Measurements from ENCODE around the gene PUS3. TPM values are rescaled to one million over a fixed set of nuclear protein-coding genes. Genes with fewer than 3 reads are reported as not detected.

Gene PUS3
- total RNA-seq, 3 donors from 2014 or later (not counting 1 experiment from before 2014, with no cell fraction given) = 3.6 to 6.7 (median 3.6) TPM

DNA sequence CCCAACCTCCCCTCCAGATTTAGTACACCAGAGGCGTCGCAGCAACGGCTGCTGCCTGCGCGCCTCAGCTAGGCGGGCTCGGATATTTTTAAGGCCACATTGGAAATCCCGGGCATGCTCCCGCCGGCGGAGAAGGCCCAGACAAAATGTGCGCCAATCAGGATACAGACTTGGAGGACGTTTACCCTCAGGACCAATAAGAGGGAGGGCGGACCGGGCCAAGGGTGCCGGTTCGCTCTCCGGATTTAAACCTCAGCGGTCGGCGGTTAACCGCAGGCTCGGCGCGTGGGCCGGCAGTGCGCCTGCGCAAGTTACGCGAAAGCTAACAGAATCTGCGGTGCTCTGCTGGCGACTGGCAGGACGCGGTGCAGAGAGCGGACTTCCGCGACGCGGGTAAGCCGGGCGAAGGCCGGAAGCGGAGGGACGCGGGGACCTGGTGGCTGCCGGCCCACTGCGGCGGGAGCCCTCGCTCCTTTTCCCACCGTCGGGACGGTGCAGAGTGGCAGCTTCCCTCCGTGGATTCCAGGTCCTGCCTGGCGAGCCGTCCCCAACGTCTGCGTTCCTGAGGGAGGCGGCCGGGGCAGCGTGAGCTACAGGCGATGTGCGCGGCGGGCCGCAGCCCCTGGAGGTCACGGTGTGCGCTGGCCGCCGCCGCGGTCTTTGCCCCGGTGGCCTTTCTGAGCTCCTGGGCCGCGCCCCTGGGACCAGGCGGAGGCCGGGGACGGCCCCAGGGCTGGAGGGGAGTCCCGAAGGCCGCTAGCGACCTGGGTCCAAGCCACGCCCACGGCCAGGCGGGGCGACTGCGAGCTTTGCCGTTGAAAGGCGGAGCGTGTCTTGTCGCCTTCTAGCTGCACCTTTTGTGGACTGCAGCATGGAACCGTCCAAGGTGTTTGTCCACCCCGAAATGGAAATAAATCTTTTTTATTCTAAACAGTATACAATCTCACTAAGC, 15.4 kb downstream of the PUS3 start, which contains the start of gene HYLS1:
TSS of gene HYLS1 (plus strand) at position 296 of the 952 bp plus-strand sequence. CDS start 11,701 bp downstream, outside the sequence.
- DNase-seq = peak; percentile 98
- no peaks in the 10 kb centered on the region for H3K9me3 Mint-ChIP-seq
- TF ChIP-seq, protein P1, sequence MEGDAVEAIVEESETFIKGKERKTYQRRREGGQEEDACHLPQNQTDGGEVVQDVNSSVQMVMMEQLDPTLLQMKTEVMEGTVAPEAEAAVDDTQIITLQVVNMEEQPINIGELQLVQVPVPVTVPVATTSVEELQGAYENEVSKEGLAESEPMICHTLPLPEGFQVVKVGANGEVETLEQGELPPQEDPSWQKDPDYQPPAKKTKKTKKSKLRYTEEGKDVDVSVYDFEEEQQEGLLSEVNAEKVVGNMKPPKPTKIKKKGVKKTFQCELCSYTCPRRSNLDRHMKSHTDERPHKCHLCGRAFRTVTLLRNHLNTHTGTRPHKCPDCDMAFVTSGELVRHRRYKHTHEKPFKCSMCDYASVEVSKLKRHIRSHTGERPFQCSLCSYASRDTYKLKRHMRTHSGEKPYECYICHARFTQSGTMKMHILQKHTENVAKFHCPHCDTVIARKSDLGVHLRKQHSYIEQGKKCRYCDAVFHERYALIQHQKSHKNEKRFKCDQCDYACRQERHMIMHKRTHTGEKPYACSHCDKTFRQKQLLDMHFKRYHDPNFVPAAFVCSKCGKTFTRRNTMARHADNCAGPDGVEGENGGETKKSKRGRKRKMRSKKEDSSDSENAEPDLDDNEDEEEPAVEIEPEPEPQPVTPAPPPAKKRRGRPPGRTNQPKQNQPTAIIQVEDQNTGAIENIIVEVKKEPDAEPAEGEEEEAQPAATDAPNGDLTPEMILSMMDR (IDR thresholded peaks at IDR 0.05) = no peak
- peak; percentile 75 to 91 (median 85) for ATAC-seq
- intact Hi-C loops (cut with micrococcal nuclease) = loop anchor here (2.0 to 5.0 kb wide), 5 partner anchors 15 to 935 kb away; partner anchors contain the start of genes CCDC15, CHEK1, FOXRED1 and PUS3
- no peaks in the 10 kb centered on the region for H3K9me3 ChIP-seq (ENCODE audit: control insufficient read depth, insufficient read depth, low read length)
- H3K4me1 ChIP-seq (ENCODE audit: control insufficient read depth, insufficient read depth, low read length) = peaks cover 15% of the 10 kb centered on the region
- H3K36me3 Mint-ChIP-seq = no peaks in the 10 kb centered on the region
- peak within 1 kb of the TSS; percentile 96 for H3K4me3 Mint-ChIP-seq
- under 1% methylated on average over 90 of the region's 91 CpGs for WGBS (ENCODE audit: insufficient coverage)
- peaks cover 0 to 4% of the 10 kb centered on the region in 2 donors for H3K27me3 Mint-ChIP-seq (ENCODE audit: low read depth in 2 of 2)
- H3K4me1 Mint-ChIP-seq = peaks cover 17 to 22% of the 10 kb centered on the region in 2 donors
- H3K36me3 ChIP-seq (ENCODE audit: control insufficient read depth, insufficient read depth, low read length) = peaks cover 11% of the 10 kb centered on the region
- H3K4me3 ChIP-seq (ENCODE audit: low read length) = peak within 1 kb of the TSS; percentile 90
- H3K27ac ChIP-seq (ENCODE audit: low read length) = peak within 1 kb of the TSS; percentile 95
- H3K27me3 ChIP-seq (ENCODE audit: control insufficient read depth, insufficient read depth, low read length) = no peaks in the 10 kb centered on the region
- H3K27ac Mint-ChIP-seq = peak within 1 kb of the TSS; percentile 94 to 97

DNA sequence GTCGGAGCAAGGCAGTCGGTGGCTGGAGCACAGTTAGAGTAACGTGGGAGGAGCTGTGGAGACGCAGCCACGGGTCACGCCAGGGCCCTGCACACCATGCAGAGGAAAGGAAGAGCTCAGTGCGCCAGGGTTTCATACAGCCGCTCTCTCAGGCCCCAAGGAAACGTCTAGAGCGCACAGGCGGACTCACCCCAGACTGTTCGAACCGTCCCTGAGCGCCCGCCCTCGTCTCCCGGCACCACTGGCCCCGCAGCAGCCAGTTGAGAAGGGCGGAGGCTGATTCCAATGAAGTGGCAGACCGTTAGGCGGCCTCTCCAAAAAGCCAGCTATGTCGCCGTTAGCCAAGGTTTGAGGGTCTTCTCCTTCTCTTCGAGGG, 16.0 kb downstream of the PUS3 start:
- no peaks in the 10 kb centered on the region for H3K36me3 Mint-ChIP-seq
- ATAC-seq (peak; percentile 19 to 57 (median 41)), DNase-seq (peak in 1 of 2 donors; percentile 71)
- intact Hi-C loops (cut with micrococcal nuclease) = loop anchor here (2.0 to 5.0 kb wide), 4 partner anchors 262 to 935 kb away; partner anchors contain the start of genes CCDC15, CHEK1, FOXRED1 and SRPRA
- no peaks in the 10 kb centered on the region for H3K9me3 Mint-ChIP-seq
- peaks cover 16 to 18% of the 10 kb centered on the region in 2 donors for H3K4me1 Mint-ChIP-seq
- peaks cover 0 to 4% of the 10 kb centered on the region in 2 donors for H3K27me3 Mint-ChIP-seq (ENCODE audit: low read depth in 2 of 2)
- Histone ChIP-seq H3K27me3 (ENCODE audit: control insufficient read depth, insufficient read depth, low read length) (no peaks in the 10 kb centered on the region), H3K36me3 (ENCODE audit: control insufficient read depth, insufficient read depth, low read length) (peaks cover 5% of the 10 kb centered on the region), H3K4me3 (ENCODE audit: low read length) (peak overlapping the region; percentile 90), H3K4me1 (ENCODE audit: control insufficient read depth, insufficient read depth, low read length) (peaks cover 15% of the 10 kb centered on the region), H3K27ac (ENCODE audit: low read length) (peak overlapping the region; percentile 95), H3K9me3 (ENCODE audit: control insufficient read depth, insufficient read depth, low read length) (no peaks in the 10 kb centered on the region)
- peak overlapping the region; percentile 96 for H3K4me3 Mint-ChIP-seq
- TF ChIP-seq, protein P1 (IDR thresholded peaks at IDR 0.05) = no peak
- 14% methylated on average over 24 of the region's 24 CpGs for WGBS (ENCODE audit: insufficient coverage)
- peak overlapping the region; percentile 94 to 97 for H3K27ac Mint-ChIP-seq

DNA sequence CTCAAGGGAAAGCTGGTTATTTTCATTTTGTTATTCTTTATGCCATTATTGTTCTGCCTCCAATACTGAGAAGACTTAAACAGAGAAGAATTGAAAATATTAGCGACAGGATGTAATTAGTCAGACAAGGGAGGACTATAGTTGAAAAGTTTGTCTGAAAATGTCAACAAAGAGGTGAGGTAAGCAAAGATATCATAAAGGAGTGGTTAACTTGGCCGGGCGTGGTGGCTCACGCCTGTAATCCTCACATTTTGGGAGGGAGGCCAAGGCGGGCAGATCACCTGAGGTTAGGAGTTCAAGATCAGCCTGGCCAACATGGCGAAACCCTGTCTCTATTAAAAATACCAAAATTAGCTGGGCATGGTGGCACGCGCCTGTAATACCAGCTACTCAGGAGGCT, 19.6 kb downstream of the PUS3 start:
- H3K27ac Mint-ChIP-seq = no peak overlapping the region
- WGBS (ENCODE audit: insufficient coverage) = 84% methylated on average over 8 of the region's 8 CpGs
- peaks cover 10 to 11% of the 10 kb centered on the region in 2 donors for H3K4me1 Mint-ChIP-seq

More for the DNA sequence above, 19.6 kb downstream of the PUS3 start:
- no peak for ATAC-seq
- Histone ChIP-seq H3K27ac (ENCODE audit: low read length) (no peak overlapping the region), H3K36me3 (ENCODE audit: control insufficient read depth, insufficient read depth, low read length) (no peaks in the 10 kb centered on the region), H3K4me1 (ENCODE audit: control insufficient read depth, insufficient read depth, low read length) (peaks cover 12% of the 10 kb centered on the region), H3K27me3 (ENCODE audit: control insufficient read depth, insufficient read depth, low read length) (no peaks in the 10 kb centered on the region), H3K4me3 (ENCODE audit: low read length) (no peak overlapping the region), H3K9me3 (ENCODE audit: control insufficient read depth, insufficient read depth, low read length) (no peaks in the 10 kb centered on the region)
- no peaks in the 10 kb centered on the region for H3K36me3 Mint-ChIP-seq
- intact Hi-C loops (cut with micrococcal nuclease) = no loop called here
- no peaks in the 10 kb centered on the region for H3K9me3 Mint-ChIP-seq
- no peak overlapping the region for H3K4me3 Mint-ChIP-seq
- TF ChIP-seq, protein P1 (IDR thresholded peaks at IDR 0.05) = no peak
- peaks cover 2 to 8% of the 10 kb centered on the region in 2 donors for H3K27me3 Mint-ChIP-seq (ENCODE audit: low read depth in 2 of 2)
- no peak for DNase-seq
